Peyer's patch (tissue), 4 donors: ENCODE results near the gene LMTK2. TPM values are rescaled to one million over a fixed set of nuclear protein-coding genes. Genes with fewer than 3 reads are reported as not detected.
A peak's percentile ranks its signal among the peaks of the same experiment; 100 is the strongest.

Experiments
- DNase-seq, 3 donors: peaks; one replicate each; pipeline ENCODE4 v3.0.0-alpha.2; 2017 to 2019
- H3K27ac ChIP-seq, 4 donors: fragments of 200-600 bp; sonication (generic); one replicate each; pipeline ENCODE4 v1.5.1; 2016 to 2019
- H3K27me3 ChIP-seq, 2 donors: fragments of 200-600 bp; sonication (generic); one replicate each; pipeline ENCODE4 v1.5.1; 2019
- H3K36me3 ChIP-seq, 3 donors: fragments of 200-600 bp; sonication (generic); one replicate each; pipeline ENCODE4 v1.5.1; 2016 to 2019
- H3K4me1 ChIP-seq, 4 donors: fragments of 200-600 bp; sonication (generic); one replicate each; pipeline ENCODE4 v1.5.1; 2016 to 2019
- H3K4me3 ChIP-seq, 4 donors: fragments of 200-600 bp; sonication (generic); 1 replicate in 3 of 4; 2 replicates in 1 of 4; pipeline ENCODE4 v1.5.1; 2016 to 2019; ENCODE audit warnings: mild to moderate bottlenecking in 1 of 4
- H3K9me3 ChIP-seq, 4 donors: fragments of 200-600 bp; sonication (generic); one replicate each; pipeline ENCODE4 v1.5.1; 2016 to 2019; ENCODE audit warnings: mild to moderate bottlenecking in 1 of 4
- POLR2A ChIP-seq, 2 donors: fragments of 450-650 bp; IDR thresholded peaks; one replicate each; pipeline ENCODE4 v1.5.1; 2017; ENCODE audit warnings: antibody characterized with exemption in 2 of 2, mild to moderate bottlenecking in 2 of 2, moderate library complexity in 2 of 2
- total RNA-seq, 4 donors: library from RNA; depleted of rRNA; stranded (reverse); fragments of >200 nt; gene quantifications; one replicate each; pipeline ENCODE4 v1.1.0, GENCODE V29; 2016
- TF ChIP-seq, protein P1 (sequence below), 6 experiments: fragments of 450-650 bp in 4 of 6; fragments of 200-600 bp in 2 of 6; sonication (generic) in 1 of 6; IDR thresholded peaks; one replicate each; pipeline ENCODE4 v1.5.1; 2017 to 2019; ENCODE audit warnings: antibody characterized with exemption in 6 of 6, mild to moderate bottlenecking in 3 of 6, moderate library complexity in 1 of 6

Gene LMTK2
- total RNA-seq, 4 donors from 2014 or later = 23.1 to 54.0 (median 51.4) TPM

DNA sequence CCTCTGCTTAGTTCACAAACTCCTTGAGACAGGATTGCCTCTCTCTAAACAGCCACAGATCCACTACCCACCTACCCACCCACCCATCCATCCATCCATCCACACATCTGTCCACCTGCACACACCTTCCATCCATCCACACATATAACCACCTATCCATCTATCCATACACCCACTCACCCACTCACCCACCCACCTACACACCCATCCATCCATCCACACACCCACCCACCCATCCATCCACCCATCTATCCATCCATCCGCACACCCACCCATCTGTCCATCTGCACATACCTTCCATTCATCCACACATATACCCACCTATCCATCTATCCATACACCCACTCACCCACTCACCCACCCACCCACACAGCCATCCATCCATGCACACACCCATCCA lies 135.7 kb downstream of the LMTK2 start:
- no peak for DNase-seq
- no peak for TF ChIP-seq POLR2A (IDR thresholded peaks at IDR 0.05)
- TF ChIP-seq, protein P1, sequence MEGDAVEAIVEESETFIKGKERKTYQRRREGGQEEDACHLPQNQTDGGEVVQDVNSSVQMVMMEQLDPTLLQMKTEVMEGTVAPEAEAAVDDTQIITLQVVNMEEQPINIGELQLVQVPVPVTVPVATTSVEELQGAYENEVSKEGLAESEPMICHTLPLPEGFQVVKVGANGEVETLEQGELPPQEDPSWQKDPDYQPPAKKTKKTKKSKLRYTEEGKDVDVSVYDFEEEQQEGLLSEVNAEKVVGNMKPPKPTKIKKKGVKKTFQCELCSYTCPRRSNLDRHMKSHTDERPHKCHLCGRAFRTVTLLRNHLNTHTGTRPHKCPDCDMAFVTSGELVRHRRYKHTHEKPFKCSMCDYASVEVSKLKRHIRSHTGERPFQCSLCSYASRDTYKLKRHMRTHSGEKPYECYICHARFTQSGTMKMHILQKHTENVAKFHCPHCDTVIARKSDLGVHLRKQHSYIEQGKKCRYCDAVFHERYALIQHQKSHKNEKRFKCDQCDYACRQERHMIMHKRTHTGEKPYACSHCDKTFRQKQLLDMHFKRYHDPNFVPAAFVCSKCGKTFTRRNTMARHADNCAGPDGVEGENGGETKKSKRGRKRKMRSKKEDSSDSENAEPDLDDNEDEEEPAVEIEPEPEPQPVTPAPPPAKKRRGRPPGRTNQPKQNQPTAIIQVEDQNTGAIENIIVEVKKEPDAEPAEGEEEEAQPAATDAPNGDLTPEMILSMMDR (IDR thresholded peaks at IDR 0.05) = no peak
- H3K27me3 ChIP-seq = no peaks in the 10 kb centered on the region
- no peak overlapping the region for H3K4me3 ChIP-seq
- no peaks in the 10 kb centered on the region for H3K4me1 ChIP-seq
- H3K27ac ChIP-seq = no peak overlapping the region
- no peaks in the 10 kb centered on the region for H3K9me3 ChIP-seq
- peaks cover 0 to 58% (median 0%) of the 10 kb centered on the region in 3 donors for H3K36me3 ChIP-seq

DNA sequence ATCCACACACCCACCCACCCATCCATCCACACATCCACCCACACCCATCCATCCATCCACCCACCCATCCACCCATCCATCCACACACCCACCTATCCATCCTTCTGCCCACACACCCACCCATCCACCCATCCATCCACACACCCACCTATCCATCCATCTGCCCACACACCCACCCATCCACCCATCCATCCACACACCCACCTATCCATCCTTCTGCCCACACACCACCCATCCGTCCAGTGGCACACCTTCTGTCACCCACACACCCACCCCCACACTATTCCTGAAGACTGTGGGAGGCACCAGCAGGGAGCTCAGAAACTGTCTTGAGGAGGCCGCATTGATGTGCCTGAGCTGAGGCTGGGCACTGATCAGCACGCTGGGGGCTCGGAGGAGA lies 136.3 kb downstream of the LMTK2 start:
- H3K36me3 ChIP-seq = peaks cover 0 to 52% (median 0%) of the 10 kb centered on the region in 3 donors
- H3K4me1 ChIP-seq = no peaks in the 10 kb centered on the region
- TF ChIP-seq, protein P1 (IDR thresholded peaks at IDR 0.05) = no peak
- TF ChIP-seq POLR2A (IDR thresholded peaks at IDR 0.05) = no peak
- DNase-seq = no peak
- H3K4me3 ChIP-seq = no peak overlapping the region
- H3K9me3 ChIP-seq = no peaks in the 10 kb centered on the region
- no peak overlapping the region for H3K27ac ChIP-seq
- H3K27me3 ChIP-seq = no peaks in the 10 kb centered on the region

DNA sequence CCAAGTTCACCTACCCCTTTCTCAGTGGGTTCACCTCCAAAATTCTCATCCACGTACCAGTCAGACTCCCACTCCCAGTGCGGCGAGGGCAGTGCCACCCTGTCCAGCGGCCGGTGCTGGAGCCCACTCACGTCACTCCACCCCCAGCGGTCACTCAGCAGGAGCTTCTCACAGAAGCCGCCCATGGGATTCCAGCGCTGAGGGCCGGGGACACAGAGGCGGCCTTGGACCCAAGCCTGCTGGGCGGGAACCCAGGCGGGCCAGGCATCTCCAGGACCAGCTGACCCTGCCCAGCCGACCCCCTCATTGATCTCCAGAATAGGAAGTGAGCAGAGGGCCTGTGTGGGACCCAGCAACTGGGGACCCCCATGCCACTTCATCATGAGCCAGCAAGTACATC lies 138.2 kb downstream of the LMTK2 start:
- no peaks in the 10 kb centered on the region for H3K9me3 ChIP-seq
- no peaks in the 10 kb centered on the region for H3K27me3 ChIP-seq
- DNase-seq = no peak
- TF ChIP-seq, protein P1 (IDR thresholded peaks at IDR 0.05) = no peak
- no peak for TF ChIP-seq POLR2A (IDR thresholded peaks at IDR 0.05)
- H3K4me1 ChIP-seq = peaks cover 0 to 3% (median 0%) of the 10 kb centered on the region in 4 donors
- no peak overlapping the region for H3K27ac ChIP-seq
- H3K36me3 ChIP-seq = peaks cover 0 to 39% (median 0%) of the 10 kb centered on the region in 3 donors
- H3K4me3 ChIP-seq = no peak overlapping the region

DNA sequence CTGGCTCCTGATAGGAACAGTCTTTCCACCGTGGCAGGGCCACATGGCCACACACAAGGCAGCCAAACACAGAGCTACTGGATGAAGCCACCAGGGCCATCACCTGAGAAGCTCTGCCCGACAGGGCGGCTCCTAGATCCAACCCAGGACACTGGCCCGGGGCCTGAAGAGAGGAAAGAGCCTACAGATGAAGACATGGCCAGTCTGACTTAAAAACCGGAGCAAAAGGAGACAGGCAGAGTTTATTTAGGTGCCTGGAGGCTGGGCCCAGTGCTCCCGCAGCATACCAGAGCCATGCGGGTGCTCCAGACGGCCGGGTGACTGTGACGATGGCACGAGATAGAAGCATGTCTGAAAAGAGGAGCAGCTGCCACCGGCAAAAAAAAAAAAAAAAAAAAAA lies 141.5 kb downstream of the LMTK2 start:
- Histone ChIP-seq H3K9me3 (no peaks in the 10 kb centered on the region), H3K4me3 (no peak overlapping the region), H3K27ac (no peak overlapping the region), H3K4me1 (peaks cover 0 to 21% (median 10%) of the 10 kb centered on the region in 4 donors), H3K27me3 (no peaks in the 10 kb centered on the region), H3K36me3 (peaks cover 0 to 20% (median 0%) of the 10 kb centered on the region in 3 donors)
- TF ChIP-seq POLR2A (IDR thresholded peaks at IDR 0.05) = no peak
- TF ChIP-seq, protein P1 (IDR thresholded peaks at IDR 0.05) = no peak
- no peak for DNase-seq

DNA sequence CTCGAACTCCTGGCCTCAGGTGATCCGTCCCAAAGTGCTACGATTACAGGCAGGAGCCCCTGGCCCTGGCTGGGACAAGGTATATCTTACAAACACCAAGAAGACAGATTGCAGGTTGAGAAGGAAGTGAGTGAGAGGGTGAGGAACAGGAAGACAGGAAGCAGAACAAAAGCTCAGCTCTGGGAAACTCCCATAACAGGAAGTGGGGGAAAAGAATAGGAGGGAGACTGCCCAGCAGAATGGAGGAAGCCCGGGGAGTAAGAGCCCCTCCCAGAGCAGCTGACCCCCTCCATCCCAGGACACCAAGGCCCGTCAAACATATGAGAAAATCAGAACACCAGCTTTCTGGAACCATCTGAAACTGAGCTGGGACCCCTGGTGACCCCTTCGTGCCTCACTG lies 142.4 kb downstream of the LMTK2 start:
- H3K27ac ChIP-seq = peak overlapping the region in 3 of 4 donors; percentile 2 to 17 (median 14)
- no peak overlapping the region for H3K4me3 ChIP-seq
- no peak for DNase-seq
- H3K36me3 ChIP-seq = peaks cover 0 to 12% (median 0%) of the 10 kb centered on the region in 3 donors
- no peaks in the 10 kb centered on the region for H3K9me3 ChIP-seq
- TF ChIP-seq, protein P1 (IDR thresholded peaks at IDR 0.05) = no peak
- TF ChIP-seq POLR2A (IDR thresholded peaks at IDR 0.05) = no peak
- H3K27me3 ChIP-seq = no peaks in the 10 kb centered on the region
- peaks cover 0 to 26% (median 10%) of the 10 kb centered on the region in 4 donors for H3K4me1 ChIP-seq

DNA sequence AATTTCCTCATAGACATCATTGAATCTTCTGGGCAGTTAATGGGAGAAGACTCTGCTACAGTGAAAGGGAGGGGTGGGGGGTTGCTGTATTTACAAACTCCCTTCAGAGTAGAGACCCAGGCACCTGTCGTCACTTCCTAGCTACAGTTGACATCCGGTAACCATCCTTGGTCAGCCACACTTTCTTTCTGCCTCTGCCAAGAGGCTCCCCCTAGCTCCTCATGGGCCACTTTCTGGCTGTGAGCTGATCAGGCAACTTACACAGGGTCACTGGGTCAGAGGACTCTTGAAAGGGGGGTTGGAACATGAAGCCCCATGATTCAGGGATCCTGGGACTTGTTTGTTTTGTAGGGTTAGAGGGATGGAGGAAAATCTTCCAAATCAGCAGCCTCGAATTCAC lies 144.1 kb downstream of the LMTK2 start:
- TF ChIP-seq, protein P1 (IDR thresholded peaks at IDR 0.05) = no peak
- no peak for TF ChIP-seq POLR2A (IDR thresholded peaks at IDR 0.05)
- H3K4me3 ChIP-seq = peak overlapping the region; percentile 82 to 93 (median 90)
- peaks cover 0 to 8% (median 0%) of the 10 kb centered on the region in 3 donors for H3K36me3 ChIP-seq
- no peaks in the 10 kb centered on the region for H3K27me3 ChIP-seq
- DNase-seq = peak in 2 of 3 donors; percentile 51 to 55
- H3K4me1 ChIP-seq = peaks cover 0 to 26% (median 10%) of the 10 kb centered on the region in 4 donors
- no peaks in the 10 kb centered on the region for H3K9me3 ChIP-seq
- peak overlapping the region; percentile 84 to 94 (median 92) for H3K27ac ChIP-seq
